Lower lobe of right lung (tissue), 2 donors: ENCODE measurements around the gene MAL. TPM values are rescaled to one million over a fixed set of nuclear protein-coding genes. Genes with fewer than 3 reads are reported as not detected.

ENCODE experiments used
- ATAC-seq, 2 donors: fragments of 200-7000 bp; cut with Tn5 transposase; one replicate each; pipeline ENCODE4 v1.9.1; 2020 to 2022; ENCODE audit warnings: mild to moderate bottlenecking in 2 of 2, moderate library complexity in 2 of 2
- DNase-seq: peaks from one replicate; pipeline ENCODE4 v3.0.0-alpha.2; 2020
- H3K27ac ChIP-seq: fragments of 200-600 bp; one replicate; pipeline ENCODE4 v1.8.0; 2022
- H3K27me3 ChIP-seq: fragments of 200-600 bp; one replicate; pipeline ENCODE4 v1.8.0; 2022; ENCODE audit warnings: low read depth
- H3K36me3 ChIP-seq: fragments of 200-600 bp; one replicate; pipeline ENCODE4 v1.8.0; 2022; ENCODE audit warnings: mild to moderate bottlenecking
- H3K4me1 ChIP-seq: fragments of 200-600 bp; one replicate; pipeline ENCODE4 v1.8.0; 2022
- H3K4me3 ChIP-seq: fragments of 200-600 bp; one replicate; pipeline ENCODE4 v1.8.0; 2022; ENCODE audit warnings: mild to moderate bottlenecking
- H3K9me3 ChIP-seq: fragments of 200-600 bp; one replicate; pipeline ENCODE4 v1.8.0; 2022
- intact Hi-C: fragments of 100-400 bp; cut with DNase I; formaldehyde crosslinking; loops from one replicate; pipeline ENCODE4 v1.11.0; 2022
- total RNA-seq: library from RNA; stranded (reverse); fragmentation: NEBNext Ultra II Directional; extraction: Animal tissue kit (Norgen Biotek cat#: 25700); gene quantifications from one replicate; pipeline ENCODE4 v1.2.1, GENCODE V29; 2021
- TF ChIP-seq, protein P1 (sequence below): fragments of 200-600 bp; IDR thresholded peaks from one replicate; pipeline ENCODE4 v1.8.0; 2022; ENCODE audit warnings: antibody characterized with exemption, mild to moderate bottlenecking
- donor health status: DM: no; HTN: yes; CAD: no; lungs with severe emphysema.

Gene MAL
- total RNA-seq, 1 donor from 2014 or later: 13.4 TPM

DNA sequence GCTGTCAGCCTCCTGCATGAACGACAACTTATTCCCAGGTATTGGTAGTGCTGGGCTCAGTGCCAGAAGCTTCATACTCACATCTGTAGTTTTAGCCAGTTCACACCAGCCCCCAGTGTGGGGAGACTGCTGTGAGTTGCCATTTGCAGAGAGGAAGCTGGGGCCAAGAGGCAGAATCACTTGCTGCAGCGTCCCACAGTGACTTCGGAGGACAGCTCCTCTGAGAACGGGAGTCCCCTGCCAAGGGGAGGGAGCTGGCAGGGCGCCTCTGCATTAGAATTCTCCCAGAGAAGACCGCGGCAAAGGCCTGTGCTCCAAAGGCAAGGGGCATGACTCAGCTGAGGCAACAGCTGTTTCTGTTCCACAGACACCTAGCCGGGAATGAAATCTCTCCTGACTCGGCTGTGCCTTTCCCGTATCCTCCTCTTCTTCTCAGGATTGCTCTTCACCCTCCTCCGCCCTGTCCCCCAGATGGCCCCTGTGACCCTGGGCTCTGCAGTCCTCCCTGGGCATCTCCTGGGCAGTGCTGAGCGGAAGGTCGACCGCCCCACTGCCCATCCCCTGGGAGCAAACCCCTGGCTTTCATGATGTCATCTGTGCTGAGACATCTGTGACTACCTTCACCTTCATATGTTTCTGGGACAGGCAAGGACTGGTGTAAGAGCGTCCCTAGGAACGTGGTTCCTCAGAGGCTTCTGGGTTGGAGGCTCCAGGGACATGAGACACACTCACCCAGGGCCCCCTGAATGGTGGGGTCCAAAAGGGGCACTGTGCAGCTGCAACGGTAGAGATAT, 18.0 kb downstream of the MAL start:
- no peak overlapping the region for H3K4me3 ChIP-seq
- no peaks in the 10 kb centered on the region for H3K27me3 ChIP-seq
- TF ChIP-seq, protein P1, sequence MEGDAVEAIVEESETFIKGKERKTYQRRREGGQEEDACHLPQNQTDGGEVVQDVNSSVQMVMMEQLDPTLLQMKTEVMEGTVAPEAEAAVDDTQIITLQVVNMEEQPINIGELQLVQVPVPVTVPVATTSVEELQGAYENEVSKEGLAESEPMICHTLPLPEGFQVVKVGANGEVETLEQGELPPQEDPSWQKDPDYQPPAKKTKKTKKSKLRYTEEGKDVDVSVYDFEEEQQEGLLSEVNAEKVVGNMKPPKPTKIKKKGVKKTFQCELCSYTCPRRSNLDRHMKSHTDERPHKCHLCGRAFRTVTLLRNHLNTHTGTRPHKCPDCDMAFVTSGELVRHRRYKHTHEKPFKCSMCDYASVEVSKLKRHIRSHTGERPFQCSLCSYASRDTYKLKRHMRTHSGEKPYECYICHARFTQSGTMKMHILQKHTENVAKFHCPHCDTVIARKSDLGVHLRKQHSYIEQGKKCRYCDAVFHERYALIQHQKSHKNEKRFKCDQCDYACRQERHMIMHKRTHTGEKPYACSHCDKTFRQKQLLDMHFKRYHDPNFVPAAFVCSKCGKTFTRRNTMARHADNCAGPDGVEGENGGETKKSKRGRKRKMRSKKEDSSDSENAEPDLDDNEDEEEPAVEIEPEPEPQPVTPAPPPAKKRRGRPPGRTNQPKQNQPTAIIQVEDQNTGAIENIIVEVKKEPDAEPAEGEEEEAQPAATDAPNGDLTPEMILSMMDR: no peak
- peaks cover 22% of the 10 kb centered on the region for H3K4me1 ChIP-seq
- DNase-seq: peak; percentile 72
- H3K36me3 ChIP-seq: no peaks in the 10 kb centered on the region
- intact Hi-C loops: no loop called here
- peak overlapping the region; percentile 18 for H3K27ac ChIP-seq
- ATAC-seq: peak; percentile 82 to 84
- H3K9me3 ChIP-seq: no peaks in the 10 kb centered on the region

GRCh38 chr2:95044601-95045000, 19.1 kb downstream of the MAL start:
- TF ChIP-seq, protein P1: no peak
- Histone ChIP-seq H3K9me3 (no peaks in the 10 kb centered on the region), H3K36me3 (no peaks in the 10 kb centered on the region), H3K27me3 (no peaks in the 10 kb centered on the region), H3K4me1 (peaks cover 22% of the 10 kb centered on the region), H3K4me3 (no peak overlapping the region), H3K27ac (no peak overlapping the region)
- intact Hi-C loops: no loop called here
- ATAC-seq (no peak), DNase-seq (no peak)

DNA sequence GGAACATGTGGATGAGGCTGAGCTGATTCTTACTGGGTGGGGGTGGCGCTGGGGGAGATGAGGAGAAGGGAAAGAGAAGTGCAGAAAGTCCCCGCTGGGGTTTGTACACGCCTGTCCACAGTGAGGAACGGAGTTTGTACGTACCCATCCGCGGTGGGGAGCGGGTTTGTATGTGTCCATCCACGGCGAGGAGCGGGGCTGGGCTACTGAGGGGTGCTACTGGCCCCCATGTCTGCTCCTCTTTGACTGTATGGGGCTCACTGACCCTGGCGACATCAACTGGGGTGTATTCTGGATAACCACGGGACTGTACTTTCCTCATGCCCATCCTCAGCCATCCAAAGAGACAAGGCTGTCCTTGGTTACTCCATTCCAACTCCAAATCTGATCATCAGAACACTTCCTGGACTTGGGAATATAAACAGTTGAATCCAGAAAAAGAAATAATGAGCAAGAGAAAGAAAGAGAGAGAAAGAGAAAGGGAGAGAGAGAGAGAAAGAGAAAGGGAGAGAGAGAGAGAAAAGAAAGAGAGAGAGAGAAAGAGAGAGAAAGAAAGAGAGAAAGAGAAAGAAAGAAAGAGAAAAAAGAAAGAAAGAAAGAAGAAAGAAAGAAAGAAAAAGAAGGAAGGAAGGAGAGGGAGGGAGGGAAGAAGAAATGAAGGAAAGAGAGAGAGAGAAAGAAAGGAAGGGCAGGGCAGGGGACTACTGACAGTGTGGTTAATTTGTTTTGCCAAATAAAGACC, 21.0 kb downstream of the MAL start:
- Histone ChIP-seq H3K9me3 (no peaks in the 10 kb centered on the region), H3K27ac (no peak overlapping the region), H3K4me1 (peaks cover 19% of the 10 kb centered on the region), H3K4me3 (no peak overlapping the region), H3K36me3 (no peaks in the 10 kb centered on the region), H3K27me3 (no peaks in the 10 kb centered on the region)
- TF ChIP-seq, protein P1: no peak
- intact Hi-C loops: no loop called here
- no peak for ATAC-seq
- no peak for DNase-seq

GRCh38 chr2:95047629-95048510, 22.4 kb downstream of the MAL start:
- ATAC-seq: no peak
- H3K27me3 ChIP-seq: no peaks in the 10 kb centered on the region
- intact Hi-C loops: no loop called here
- H3K4me3 ChIP-seq: no peak overlapping the region
- TF ChIP-seq, protein P1: no peak
- H3K36me3 ChIP-seq: no peaks in the 10 kb centered on the region
- no peak for DNase-seq
- H3K9me3 ChIP-seq: no peaks in the 10 kb centered on the region
- H3K27ac ChIP-seq: no peak overlapping the region
- peaks cover 5% of the 10 kb centered on the region for H3K4me1 ChIP-seq
